VCaP (cell line): ENCODE measurements around the gene RTP4.

ENCODE experiments used
- H3K27ac ChIP-seq: fragments of 450-650 bp; 2 replicates; pipeline ENCODE4 v1.5.1; 2017
- TF ChIP-seq, protein P1 (sequence below): fragments of 450-650 bp; conservative IDR thresholded peaks from 2 replicates; pipeline ENCODE4 v1.5.1; 2017; ENCODE audit warnings: mild to moderate bottlenecking, moderate library complexity

Gene RTP4

DNA sequence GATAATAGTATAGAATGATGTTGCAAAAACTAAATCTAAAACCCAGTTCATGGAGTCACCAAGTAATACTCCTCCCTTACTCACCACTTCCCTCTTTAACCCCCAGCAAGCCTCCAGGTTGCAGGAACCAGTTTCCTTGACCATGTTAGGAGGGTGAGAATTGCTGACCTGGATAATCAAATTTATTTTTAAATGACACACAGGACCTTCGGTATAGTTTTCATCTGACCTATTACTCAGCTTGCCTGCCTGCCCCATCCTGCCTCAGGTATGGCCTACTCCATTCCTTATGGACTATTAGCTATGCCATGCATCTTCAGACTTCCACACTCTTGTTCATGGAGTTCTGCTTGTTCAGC is 883 bp downstream of the RTP4 start:
- TF ChIP-seq, protein P1, sequence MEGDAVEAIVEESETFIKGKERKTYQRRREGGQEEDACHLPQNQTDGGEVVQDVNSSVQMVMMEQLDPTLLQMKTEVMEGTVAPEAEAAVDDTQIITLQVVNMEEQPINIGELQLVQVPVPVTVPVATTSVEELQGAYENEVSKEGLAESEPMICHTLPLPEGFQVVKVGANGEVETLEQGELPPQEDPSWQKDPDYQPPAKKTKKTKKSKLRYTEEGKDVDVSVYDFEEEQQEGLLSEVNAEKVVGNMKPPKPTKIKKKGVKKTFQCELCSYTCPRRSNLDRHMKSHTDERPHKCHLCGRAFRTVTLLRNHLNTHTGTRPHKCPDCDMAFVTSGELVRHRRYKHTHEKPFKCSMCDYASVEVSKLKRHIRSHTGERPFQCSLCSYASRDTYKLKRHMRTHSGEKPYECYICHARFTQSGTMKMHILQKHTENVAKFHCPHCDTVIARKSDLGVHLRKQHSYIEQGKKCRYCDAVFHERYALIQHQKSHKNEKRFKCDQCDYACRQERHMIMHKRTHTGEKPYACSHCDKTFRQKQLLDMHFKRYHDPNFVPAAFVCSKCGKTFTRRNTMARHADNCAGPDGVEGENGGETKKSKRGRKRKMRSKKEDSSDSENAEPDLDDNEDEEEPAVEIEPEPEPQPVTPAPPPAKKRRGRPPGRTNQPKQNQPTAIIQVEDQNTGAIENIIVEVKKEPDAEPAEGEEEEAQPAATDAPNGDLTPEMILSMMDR = no peak
- no peak overlapping the region for H3K27ac ChIP-seq

DNA sequence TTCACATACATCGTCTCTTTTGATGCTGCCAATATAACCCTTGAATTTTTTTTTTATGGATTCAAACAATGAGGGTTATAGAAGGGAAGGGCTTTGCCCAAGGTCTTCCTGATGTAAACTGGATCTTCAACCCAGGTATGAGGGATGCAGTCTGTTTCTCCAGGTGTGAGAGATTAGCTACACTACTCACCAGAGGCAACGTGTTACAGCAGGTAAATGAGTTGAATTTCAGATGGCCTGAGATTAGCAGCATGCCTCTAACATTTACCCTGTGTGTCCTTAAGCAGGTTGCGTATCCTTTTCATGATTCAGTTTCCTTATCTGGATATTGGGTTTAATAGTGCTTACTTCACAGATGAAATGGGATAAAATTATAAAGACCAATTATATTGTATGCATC is 1.9 kb downstream of the RTP4 start:
- H3K27ac ChIP-seq = no peak overlapping the region
- TF ChIP-seq, protein P1 = no peak

- TF ChIP-seq, protein P1 = no peak
Observed at GRCh38 chr3:187375581-187375980, 7.4 kb downstream of the RTP4 start.

DNA sequence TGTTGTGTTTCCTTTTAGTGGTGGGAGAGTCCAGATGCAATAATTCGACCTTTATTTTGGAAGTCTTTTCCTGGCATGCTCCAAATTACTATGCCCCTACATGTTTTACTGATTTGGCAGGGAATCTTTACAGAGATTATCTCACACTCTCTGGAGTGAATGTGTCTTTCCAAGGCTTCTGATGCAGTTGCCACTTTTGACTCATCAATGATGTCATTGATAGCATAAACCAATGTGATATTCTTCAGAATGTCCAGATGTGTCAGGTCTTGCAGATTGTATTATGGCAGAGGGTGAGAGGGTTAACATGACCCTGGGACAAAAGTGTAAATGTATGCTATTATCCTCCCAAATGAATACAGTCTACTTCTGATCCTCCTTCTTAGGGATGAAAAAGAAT is 9.7 kb downstream of the RTP4 start:
- no peak overlapping the region for H3K27ac ChIP-seq
- TF ChIP-seq, protein P1 = no peak

More at GRCh38 chr3:187375581-187375980, 7.4 kb downstream of the RTP4 start:
- H3K27ac ChIP-seq = no peak overlapping the region

DNA sequence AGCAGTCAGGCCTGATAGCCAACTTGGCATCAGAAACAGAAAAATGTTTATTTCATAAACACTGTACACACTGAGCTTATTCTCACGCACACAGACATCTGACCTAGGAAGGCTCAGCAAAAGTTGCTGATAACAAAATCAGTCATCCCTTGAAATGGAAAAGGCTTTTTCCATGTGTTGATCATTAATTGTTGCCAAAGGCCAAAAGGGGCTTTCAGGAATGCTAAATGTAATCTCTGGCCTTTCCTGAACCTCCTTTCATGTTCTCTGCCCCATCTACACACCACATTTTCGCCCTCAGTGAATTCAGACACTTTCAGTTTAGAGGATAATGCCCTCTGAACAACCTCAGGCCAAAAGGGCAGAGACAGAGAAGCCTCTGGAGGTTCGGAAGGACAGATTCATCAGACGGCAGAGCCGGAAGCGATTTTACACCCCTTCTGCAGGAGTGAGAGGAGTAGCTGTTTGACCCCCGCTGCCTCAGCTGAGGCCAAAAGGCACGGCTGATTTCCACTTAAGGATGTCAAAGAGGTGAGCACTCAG is 14.5 kb downstream of the RTP4 start:
- H3K27ac ChIP-seq = no peak overlapping the region
- TF ChIP-seq, protein P1 = no peak

GRCh38 chr3:187383246-187383645 is 15.1 kb downstream of the RTP4 start:
- TF ChIP-seq, protein P1 = no peak
- H3K27ac ChIP-seq = no peak overlapping the region

GRCh38 chr3:187385296-187385695 is 17.1 kb downstream of the RTP4 start:
- TF ChIP-seq, protein P1 = no peak
- no peak overlapping the region for H3K27ac ChIP-seq

DNA sequence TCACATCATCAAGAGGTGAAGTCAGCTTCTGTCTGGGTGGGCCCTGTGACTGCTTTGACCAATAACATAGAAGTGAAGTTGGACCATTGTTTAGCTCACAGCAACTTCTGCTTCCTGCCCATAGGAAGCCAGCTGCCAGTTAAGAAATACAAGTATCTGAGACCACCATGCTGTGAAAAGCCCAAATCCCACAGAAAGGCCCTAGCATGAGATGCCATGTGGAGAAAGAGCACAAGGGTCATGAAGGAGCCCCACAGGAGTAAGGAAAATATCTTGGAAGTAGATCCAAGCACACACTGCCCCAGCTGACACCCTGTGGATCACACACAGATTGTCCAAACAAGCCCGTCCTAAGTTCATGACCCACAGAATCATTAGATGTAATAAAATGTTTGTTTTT is 28.5 kb downstream of the RTP4 start:
- TF ChIP-seq, protein P1 = no peak
- no peak overlapping the region for H3K27ac ChIP-seq
